ENCODE results near the gene PTCH2. TPM values are rescaled to one million over a fixed set of nuclear protein-coding genes. Genes with fewer than 3 reads are reported as not detected.
"Not testable (repeated sequence)": the region's sequence is repeated elsewhere in the genome, so short reads cannot be mapped to it uniquely, and the experiment has no call there.

PTCH2 gene
- total RNA-seq, 2 experiments from 2014 or later, result 0.94 to 1.0 TPM

- H3K36me3 Mint-ChIP-seq (ENCODE audit: low read depth); H3K4me3 Mint-ChIP-seq; H3K27me3 Mint-ChIP-seq (ENCODE audit: low read depth); intact Hi-C loops (cut with micrococcal nuclease); H3K9me3 Mint-ChIP-seq; DNase-seq; H3K27ac Mint-ChIP-seq: not testable (repeated sequence)
- CTCF ChIA-PET, result interaction anchor here (0.7 kb wide), 1 partner anchor 17 kb away, joined by 6 read pairs; the partner anchor contains the start of gene DYNLT4
- peaks cover 13% of the 10 kb centered on the region for H3K4me1 Mint-ChIP-seq (ENCODE audit: low read depth)
Measured at GRCh38 chr1:44824392-44824791, 18.7 kb downstream of the PTCH2 start.

- H3K27ac Mint-ChIP-seq, result no peak overlapping the region
- DNase-seq, result no peak
- H3K4me1 Mint-ChIP-seq (ENCODE audit: low read depth), result peaks cover 23% of the 10 kb centered on the region
- CTCF ChIA-PET, result interaction anchor here (0.6 to 6.7 kb wide), 5 partner anchors 13 to 106 kb away, joined by 3 to 41 read pairs (median 4); partner anchors contain the start of genes PLK3 and RPS8
- H3K36me3 Mint-ChIP-seq (ENCODE audit: low read depth), result no peaks in the 10 kb centered on the region
- intact Hi-C loops (cut with micrococcal nuclease), result no loop called here
- H3K4me3 Mint-ChIP-seq, result no peak overlapping the region
- no peaks in the 10 kb centered on the region for H3K9me3 Mint-ChIP-seq
- no peaks in the 10 kb centered on the region for H3K27me3 Mint-ChIP-seq (ENCODE audit: low read depth)
Measured at GRCh38 chr1:44822981-44823451, 20.0 kb downstream of the PTCH2 start.

- CTCF ChIA-PET, result interaction anchor here (0.7 to 6.7 kb wide), 6 partner anchors 14 to 192 kb away, joined by 3 to 41 read pairs (median 5); partner anchors contain the start of genes PLK3, RNU5D-1 and RPS8
- Mint-ChIP-seq H3K9me3 (no peaks in the 10 kb centered on the region), H3K4me3 (no peak overlapping the region), H3K27me3 (ENCODE audit: low read depth) (no peaks in the 10 kb centered on the region), H3K27ac (no peak overlapping the region), H3K36me3 (ENCODE audit: low read depth) (no peaks in the 10 kb centered on the region), H3K4me1 (ENCODE audit: low read depth) (peaks cover 28% of the 10 kb centered on the region)
- intact Hi-C loops (cut with micrococcal nuclease), result no loop called here
- no peak for DNase-seq
Measured at GRCh38 chr1:44822131-44822701, 20.8 kb downstream of the PTCH2 start.

GRCh38 chr1:44821240-44821715 lies 21.8 kb downstream of the PTCH2 start:
- CTCF ChIA-PET, result interaction anchor here (0.7 to 6.7 kb wide), 7 partner anchors 12 to 479 kb away, joined by 3 to 41 read pairs (median 6); partner anchors contain the start of genes BTBD19, PLK3 and RNU5D-1
- intact Hi-C loops (cut with micrococcal nuclease), result no loop called here
- H3K27me3 Mint-ChIP-seq (ENCODE audit: low read depth), result no peaks in the 10 kb centered on the region
- no peaks in the 10 kb centered on the region for H3K9me3 Mint-ChIP-seq
- H3K27ac Mint-ChIP-seq, result peak overlapping the region; percentile 99
- H3K4me3 Mint-ChIP-seq, result peak overlapping the region; percentile 88
- H3K36me3 Mint-ChIP-seq (ENCODE audit: low read depth), result no peaks in the 10 kb centered on the region
- H3K4me1 Mint-ChIP-seq (ENCODE audit: low read depth), result peaks cover 28% of the 10 kb centered on the region
- no peak for DNase-seq

- peaks cover 28% of the 10 kb centered on the region for H3K4me1 Mint-ChIP-seq (ENCODE audit: low read depth)
- H3K36me3 Mint-ChIP-seq (ENCODE audit: low read depth), result peaks cover 4% of the 10 kb centered on the region
- H3K27me3 Mint-ChIP-seq (ENCODE audit: low read depth), result no peaks in the 10 kb centered on the region
- H3K9me3 Mint-ChIP-seq, result no peaks in the 10 kb centered on the region
- DNase-seq, result no peak
- CTCF ChIA-PET, result interaction anchor here (0.7 to 6.7 kb wide), 7 partner anchors 12 to 480 kb away, joined by 3 to 41 read pairs (median 4); partner anchors contain the start of genes BTBD19, PLK3 and RNU5D-1
- intact Hi-C loops (cut with micrococcal nuclease), result loop anchor here (1.0 kb wide), 1 partner anchor 34 kb away; no protein-coding TSS in a partner anchor
- peak overlapping the region; percentile 99 for H3K27ac Mint-ChIP-seq
- H3K4me3 Mint-ChIP-seq, result peak overlapping the region; percentile 88
Measured at GRCh38 chr1:44820328-44821239, 22.5 kb downstream of the PTCH2 start.

- DNase-seq, result peak; percentile 86
- Mint-ChIP-seq H3K4me3 (peak overlapping the region; percentile 88), H3K9me3 (no peaks in the 10 kb centered on the region), H3K4me1 (ENCODE audit: low read depth) (peaks cover 34% of the 10 kb centered on the region), H3K27ac (peak overlapping the region; percentile 99), H3K36me3 (ENCODE audit: low read depth) (peaks cover 10% of the 10 kb centered on the region), H3K27me3 (ENCODE audit: low read depth) (no peaks in the 10 kb centered on the region)
- intact Hi-C loops (cut with micrococcal nuclease), result loop anchor here (1.0 to 2.0 kb wide), 5 partner anchors 10 to 98 kb away; partner anchors contain the start of genes PLK3 and RNU5D-1
- CTCF ChIA-PET, result interaction anchor here (0.6 to 6.7 kb wide), 15 partner anchors 11 to 867 kb away, joined by 3 to 41 read pairs (median 4); partner anchors contain the start of genes BTBD19, DYNLT4, GPBP1L1 and PLK3
Measured at GRCh38 chr1:44819608-44820327, 23.3 kb downstream of the PTCH2 start.

GRCh38 chr1:44819196-44819607 lies 23.9 kb downstream of the PTCH2 start:
- Mint-ChIP-seq H3K4me3 (peak overlapping the region; percentile 88), H3K36me3 (ENCODE audit: low read depth) (peaks cover 12% of the 10 kb centered on the region), H3K9me3 (no peaks in the 10 kb centered on the region), H3K27ac (peak overlapping the region; percentile 99), H3K4me1 (ENCODE audit: low read depth) (peaks cover 38% of the 10 kb centered on the region), H3K27me3 (ENCODE audit: low read depth) (no peaks in the 10 kb centered on the region)
- CTCF ChIA-PET, result interaction anchor here (0.6 to 6.7 kb wide), 13 partner anchors 10 to 867 kb away, joined by 3 to 41 read pairs (median 4); partner anchors contain the start of genes BTBD19, DYNLT4, GPBP1L1 and PLK3
- no peak for DNase-seq
- intact Hi-C loops (cut with micrococcal nuclease), result loop anchor here (1.0 to 2.0 kb wide), 4 partner anchors 10 to 98 kb away; partner anchors contain the start of genes PLK3 and RNU5D-1

- Mint-ChIP-seq H3K27ac (peak overlapping the region; percentile 2), H3K27me3 (ENCODE audit: low read depth) (no peaks in the 10 kb centered on the region), H3K9me3 (no peaks in the 10 kb centered on the region), H3K4me3 (peak overlapping the region; percentile 11), H3K36me3 (ENCODE audit: low read depth) (peaks cover 16% of the 10 kb centered on the region), H3K4me1 (ENCODE audit: low read depth) (peaks cover 43% of the 10 kb centered on the region)
- intact Hi-C loops (cut with micrococcal nuclease), result loop anchor here (2.0 kb wide), 1 partner anchor 17 kb away; the partner anchor contains the start of gene PLK3
- CTCF ChIA-PET, result interaction anchor here (0.7 to 6.7 kb wide), 7 partner anchors 9 to 97 kb away, joined by 3 to 41 read pairs (median 4); partner anchors contain the start of genes BTBD19, PLK3 and RNU5D-1
- no peak for DNase-seq
Measured at GRCh38 chr1:44817771-44818495, 25.1 kb downstream of the PTCH2 start.

- CTCF ChIA-PET, result interaction anchor here (0.7 to 6.7 kb wide), 4 partner anchors 8 to 96 kb away, joined by 3 to 41 read pairs (median 4); partner anchors contain the start of genes BTBD19 and PLK3
- Mint-ChIP-seq H3K36me3 (ENCODE audit: low read depth) (peaks cover 16% of the 10 kb centered on the region), H3K27me3 (ENCODE audit: low read depth) (no peaks in the 10 kb centered on the region), H3K9me3 (no peaks in the 10 kb centered on the region), H3K4me3 (no peak overlapping the region), H3K4me1 (ENCODE audit: low read depth) (peaks cover 45% of the 10 kb centered on the region), H3K27ac (peak overlapping the region; percentile 22)
- intact Hi-C loops (cut with micrococcal nuclease), result no loop called here
- DNase-seq, result no peak
Measured at GRCh38 chr1:44817307-44817706, 25.7 kb downstream of the PTCH2 start.

- Mint-ChIP-seq H3K36me3 (ENCODE audit: low read depth) (peaks cover 25% of the 10 kb centered on the region), H3K27ac (peak overlapping the region; percentile 91), H3K4me1 (ENCODE audit: low read depth) (peaks cover 54% of the 10 kb centered on the region)
- H3K9me3 Mint-ChIP-seq; intact Hi-C loops (cut with micrococcal nuclease); H3K27me3 Mint-ChIP-seq (ENCODE audit: low read depth); DNase-seq; H3K4me3 Mint-ChIP-seq: not testable (repeated sequence)
- CTCF ChIA-PET, result interaction anchor here (0.8 to 1.3 kb wide), 2 partner anchors 23 to 28 kb away, joined by 3 to 5 read pairs; partner anchors contain the start of gene BEST4
Measured at GRCh38 chr1:44815926-44816325, 27.1 kb downstream of the PTCH2 start.
